GM12872 (cell line): ENCODE measurements around the gene PFKP.

Experiments used
- TF ChIP-seq, protein P1 (sequence below): IDR thresholded peaks from 3 replicates; pipeline ENCODE4 v1.5.1; 2011; ENCODE audit warnings: low read depth, mild to moderate bottlenecking, low read length, moderate library complexity; ENCODE audit not compliant: insufficient read depth

The PFKP gene

GRCh38 chr10:3027866-3028265 is 39.5 kb upstream of the PFKP start:
- TF ChIP-seq, protein P1, sequence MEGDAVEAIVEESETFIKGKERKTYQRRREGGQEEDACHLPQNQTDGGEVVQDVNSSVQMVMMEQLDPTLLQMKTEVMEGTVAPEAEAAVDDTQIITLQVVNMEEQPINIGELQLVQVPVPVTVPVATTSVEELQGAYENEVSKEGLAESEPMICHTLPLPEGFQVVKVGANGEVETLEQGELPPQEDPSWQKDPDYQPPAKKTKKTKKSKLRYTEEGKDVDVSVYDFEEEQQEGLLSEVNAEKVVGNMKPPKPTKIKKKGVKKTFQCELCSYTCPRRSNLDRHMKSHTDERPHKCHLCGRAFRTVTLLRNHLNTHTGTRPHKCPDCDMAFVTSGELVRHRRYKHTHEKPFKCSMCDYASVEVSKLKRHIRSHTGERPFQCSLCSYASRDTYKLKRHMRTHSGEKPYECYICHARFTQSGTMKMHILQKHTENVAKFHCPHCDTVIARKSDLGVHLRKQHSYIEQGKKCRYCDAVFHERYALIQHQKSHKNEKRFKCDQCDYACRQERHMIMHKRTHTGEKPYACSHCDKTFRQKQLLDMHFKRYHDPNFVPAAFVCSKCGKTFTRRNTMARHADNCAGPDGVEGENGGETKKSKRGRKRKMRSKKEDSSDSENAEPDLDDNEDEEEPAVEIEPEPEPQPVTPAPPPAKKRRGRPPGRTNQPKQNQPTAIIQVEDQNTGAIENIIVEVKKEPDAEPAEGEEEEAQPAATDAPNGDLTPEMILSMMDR, result no peak

DNA sequence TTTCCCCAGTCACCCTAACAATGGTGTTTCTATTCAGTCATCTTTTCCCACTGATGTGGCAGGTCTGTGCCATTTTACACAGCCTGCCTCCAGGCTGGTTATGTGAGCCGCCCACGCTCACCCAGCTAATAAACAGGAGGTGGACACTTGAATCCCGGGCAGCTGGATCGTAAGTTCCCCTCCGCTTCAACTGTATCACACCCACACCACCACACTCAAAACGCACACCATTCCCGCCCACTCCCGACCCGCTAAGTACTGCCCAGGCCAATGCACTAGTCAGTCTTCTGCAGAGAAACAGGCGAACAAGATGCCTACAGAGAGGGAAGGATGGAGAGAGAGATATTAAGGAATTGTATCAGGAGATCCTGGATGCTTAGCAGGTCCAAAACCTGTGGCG is 38.9 kb upstream of the PFKP start:
- TF ChIP-seq, protein P1, result no peak

- TF ChIP-seq, protein P1, result no peak
These were observed 36.6 kb upstream of the PFKP start for GRCh38 chr10:3030765-3031164.

- TF ChIP-seq, protein P1, result no peak
These were observed 35.9 kb upstream of the PFKP start for GRCh38 chr10:3031490-3031889.

DNA sequence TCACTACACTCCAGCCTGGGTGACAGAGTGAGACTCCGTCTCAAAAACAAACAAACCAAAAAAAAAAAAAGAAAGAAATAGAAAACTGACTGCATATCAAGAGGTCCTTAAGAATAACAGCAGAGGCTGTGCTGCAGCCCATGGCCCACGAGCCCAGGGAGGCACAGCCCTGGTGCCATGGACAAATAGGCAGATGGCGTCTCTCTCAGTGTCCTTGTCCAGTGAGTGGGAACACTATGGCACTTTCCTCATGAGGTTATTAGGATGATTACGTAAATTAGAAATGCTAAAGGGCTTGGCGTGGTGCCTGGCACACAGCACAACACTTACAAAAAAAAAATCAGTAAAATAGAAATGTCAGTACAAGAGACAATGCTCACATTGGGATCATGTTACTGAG is 33.4 kb upstream of the PFKP start:
- TF ChIP-seq, protein P1, result no peak

- TF ChIP-seq, protein P1, result no peak
These were observed 32.7 kb upstream of the PFKP start for GRCh38 chr10:3034616-3035015.

DNA sequence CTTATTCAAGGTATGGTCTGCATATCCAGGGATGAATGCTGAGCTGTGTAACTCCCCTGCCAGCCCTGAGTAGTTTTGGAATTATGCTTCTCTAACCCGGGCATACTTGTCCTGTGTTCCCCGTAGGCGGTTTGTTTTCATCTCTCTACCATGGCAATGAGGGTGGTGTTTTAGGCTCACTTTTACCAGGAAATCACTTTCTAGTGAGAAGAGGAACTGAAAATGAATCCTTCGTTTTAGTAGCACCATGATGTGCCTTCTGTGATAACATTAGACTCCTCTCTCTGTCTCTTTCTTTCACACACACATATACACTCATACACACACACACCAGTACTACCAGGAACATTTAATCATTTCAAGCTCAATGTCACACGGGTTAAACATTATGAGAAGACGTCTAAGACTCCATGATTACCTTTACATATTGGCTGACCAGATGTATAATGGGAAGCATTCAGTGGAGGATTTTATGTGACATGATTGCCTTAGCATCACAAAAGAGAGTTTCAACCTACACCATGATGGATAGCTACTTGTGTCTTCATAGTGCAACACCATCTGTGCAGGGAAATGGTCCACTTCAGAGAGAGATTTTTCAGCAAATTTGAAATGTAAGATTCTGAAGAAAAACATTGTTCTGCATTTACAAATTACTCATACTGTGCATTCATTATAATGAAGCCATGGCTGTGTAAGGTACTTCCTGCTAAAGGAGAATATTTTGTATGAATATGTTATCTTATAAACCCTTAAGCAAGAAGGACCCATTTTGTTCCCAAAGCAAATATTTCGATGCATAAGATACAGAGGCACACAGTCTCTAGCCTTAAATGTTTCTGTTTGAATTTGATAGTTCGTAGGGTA is 31.0 kb upstream of the PFKP start:
- TF ChIP-seq, protein P1, result no peak
